Activated gamma-delta T cell (primary cell): ENCODE data around the gene TANGO6.

ENCODE experiments used
- DNase-seq: peaks from one replicate; lab custom pipeline; 2025; lab: John Stamatoyannopoulos, UW

Gene TANGO6

DNA sequence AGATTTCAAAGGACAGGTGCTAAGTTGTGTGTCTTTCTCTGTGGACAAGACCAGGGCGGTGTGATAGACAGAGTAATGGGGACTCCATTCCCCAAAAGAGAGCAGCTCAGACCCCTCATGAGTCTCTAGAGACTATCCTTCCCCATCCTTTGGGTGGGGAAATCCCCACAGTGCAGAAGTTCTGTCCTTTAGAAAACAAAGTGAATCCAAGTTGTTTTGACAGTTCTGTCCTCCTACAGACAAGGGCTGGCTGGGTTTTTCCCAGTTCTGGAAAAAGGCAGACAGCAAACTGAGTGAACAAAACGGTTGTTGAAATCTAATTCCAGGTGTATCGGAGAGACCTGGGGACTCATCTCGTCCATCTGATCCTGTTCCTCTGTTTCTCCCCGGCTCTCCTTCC is 251.2 kb downstream of the TANGO6 start:
- DNase-seq = no peak

DNA sequence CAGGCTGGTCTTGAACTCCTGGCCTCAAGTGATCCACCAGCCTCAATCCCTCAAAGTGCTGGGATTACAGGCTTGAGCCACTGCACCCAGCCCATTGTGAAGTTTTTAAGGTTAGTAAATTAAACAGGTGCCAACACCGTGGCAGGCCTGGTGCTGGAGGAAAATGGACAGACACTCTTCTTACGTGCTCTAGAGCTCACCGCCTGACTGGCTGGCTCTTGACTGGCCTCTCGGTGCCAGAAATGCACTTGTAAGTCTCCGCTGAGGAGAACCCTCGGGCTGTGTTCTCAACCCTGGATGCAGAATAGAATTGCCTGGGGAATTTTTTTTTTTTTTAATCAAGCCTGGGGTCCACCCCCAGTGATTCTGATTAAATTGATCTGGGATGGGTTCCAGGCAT is 251.9 kb downstream of the TANGO6 start:
- DNase-seq = no peak

DNA sequence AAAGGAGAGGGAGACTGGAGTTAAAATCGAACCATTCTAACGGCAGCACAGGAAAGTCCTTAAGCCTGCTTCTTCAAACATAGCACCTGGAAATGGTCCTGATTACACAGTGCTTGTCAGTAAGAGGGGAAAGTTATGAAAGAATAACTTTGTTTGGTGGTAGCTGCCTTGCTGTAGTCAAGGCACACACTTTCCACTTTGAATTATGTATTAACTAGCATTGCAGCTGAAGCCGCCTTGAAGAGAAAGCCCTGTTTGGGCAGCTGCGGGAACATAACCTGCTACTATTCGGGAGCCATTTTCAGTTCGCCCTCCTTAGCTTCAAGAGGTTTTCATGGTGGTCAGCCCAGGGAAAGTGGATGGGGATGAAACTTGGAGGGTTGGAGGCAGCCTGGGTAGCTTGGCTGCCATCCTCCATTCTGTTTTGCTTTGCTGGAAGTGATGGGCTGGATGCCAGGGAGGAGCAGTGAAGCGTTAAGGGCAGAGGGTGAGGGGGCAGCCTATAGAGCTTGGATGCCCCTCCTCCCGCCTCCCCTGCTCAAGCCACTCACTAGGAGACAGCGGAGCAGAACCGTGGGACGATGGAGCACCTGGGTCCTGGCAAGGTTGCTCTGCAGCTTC is 256.9 kb downstream of the TANGO6 start:
- no peak for DNase-seq

GRCh38 chr16:69105501-69106361 is 262.4 kb downstream of the TANGO6 start, which contains the start of gene HAS3:
TSS of gene HAS3 (plus strand) at chr16:69105653. CDS start at chr16:69109396, 3,743 bp downstream.
- DNase-seq = no peak

DNA sequence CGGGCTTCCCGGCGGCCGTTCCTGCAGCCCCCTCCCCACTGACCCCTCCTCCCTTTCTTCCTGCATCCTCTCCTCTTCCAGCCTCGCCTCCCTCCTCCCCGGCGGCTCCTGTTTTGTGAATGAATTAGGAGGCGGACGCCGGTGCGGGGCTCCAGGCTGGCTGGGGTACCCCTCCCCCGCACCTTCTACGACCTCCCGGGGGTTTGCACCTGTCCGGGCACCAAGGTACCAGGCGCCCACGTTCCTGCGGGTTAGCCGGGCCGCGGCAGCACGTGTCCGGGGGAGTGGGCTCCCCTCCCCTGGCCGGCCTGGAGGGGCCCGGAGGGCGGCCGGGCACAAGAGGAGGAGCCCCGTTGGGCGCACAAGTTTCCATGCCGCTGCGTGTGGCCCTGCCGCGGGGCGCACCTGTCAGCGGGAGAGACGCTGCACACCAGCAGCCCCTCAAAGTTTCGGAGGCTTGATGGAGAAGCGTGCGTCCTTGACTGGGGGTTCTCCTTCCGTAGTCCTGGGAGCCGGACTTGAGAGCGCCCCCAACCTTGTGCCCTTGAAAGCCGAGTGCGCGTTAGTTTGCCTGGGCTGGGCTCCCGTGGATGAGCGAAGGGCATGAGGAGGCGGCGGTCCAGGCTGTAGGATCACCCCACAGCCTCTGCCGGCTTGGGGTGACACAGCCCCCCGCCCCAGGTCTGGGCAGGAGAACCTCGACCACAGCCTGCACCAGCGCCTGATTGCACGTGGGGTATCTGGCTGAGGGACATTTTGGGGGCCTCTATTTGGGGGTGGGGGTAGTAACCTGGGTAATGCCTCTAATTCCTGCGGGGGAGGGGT is 263.4 kb downstream of the TANGO6 start:
- DNase-seq = no peak

DNA sequence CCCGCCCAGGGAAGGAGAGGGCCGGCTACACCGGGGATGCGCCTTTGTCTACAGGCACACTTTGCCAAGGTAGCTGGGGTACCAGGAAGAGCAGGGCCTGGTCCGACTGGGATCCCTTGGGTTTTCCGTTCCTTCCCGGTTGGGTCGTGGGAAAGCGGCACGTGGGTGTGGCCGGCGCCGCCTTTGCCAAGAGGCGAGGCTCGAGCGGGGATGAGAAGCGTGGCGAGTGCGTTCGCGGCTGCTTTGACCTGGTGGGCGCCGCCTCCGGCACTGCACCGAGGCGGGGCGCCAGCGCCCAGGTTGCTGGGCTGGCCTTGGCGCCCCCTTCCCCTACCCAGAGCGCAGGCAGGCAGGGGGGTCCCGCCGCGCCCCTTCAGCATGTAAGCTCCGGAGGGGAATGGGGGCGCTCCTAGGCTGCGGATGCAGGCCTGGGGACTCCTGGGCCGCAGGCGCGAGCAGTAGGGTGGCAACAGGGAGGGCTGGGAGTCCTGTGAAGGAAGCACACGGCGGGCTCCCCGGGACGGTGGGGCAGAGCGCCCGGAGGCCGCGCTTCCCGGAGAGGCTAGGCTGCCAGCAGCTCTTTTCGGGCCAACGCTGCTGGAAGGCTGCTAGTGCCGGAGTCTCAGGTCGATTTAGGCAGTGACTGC is 264.1 kb downstream of the TANGO6 start:
- DNase-seq = no peak

DNA sequence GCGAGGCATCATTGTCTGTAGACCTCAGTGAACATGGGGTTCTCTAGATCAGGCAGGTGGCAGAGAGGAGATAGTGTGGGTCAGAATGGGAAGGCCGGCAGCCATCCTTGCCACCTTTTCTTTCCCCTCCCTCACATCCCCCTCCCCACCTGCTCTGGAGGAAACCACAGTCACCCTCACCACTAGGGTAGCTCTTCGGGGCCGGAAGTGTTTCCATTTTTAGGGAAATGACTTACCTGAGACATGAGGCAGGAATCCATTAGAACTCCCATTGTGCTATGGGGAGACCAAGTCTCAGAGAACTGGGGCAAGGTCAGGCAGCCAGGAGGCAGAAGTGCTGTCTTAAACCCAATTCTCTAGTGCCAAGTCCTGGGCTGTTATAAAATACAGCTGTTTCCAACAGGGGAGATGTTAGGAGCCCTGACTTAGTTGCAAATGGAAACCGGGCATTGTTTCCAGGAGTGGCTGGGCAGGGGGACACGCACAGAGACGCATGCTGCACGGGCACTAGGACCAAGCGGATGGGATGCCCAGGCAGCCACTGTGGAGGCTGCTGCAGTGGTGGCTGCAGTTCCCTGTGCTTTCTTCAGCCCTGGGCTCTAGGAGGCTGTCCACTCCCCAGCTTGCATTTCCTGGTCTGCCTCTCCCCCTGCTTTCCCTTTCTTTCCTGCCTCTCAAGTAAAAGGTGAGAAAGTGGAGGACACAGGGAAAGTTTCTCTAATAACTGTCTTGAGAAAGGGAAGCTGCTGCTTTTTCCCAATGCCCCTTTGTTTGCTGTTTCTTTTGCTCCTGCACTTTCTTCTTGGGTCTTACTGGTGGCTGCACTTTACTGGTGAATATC is 265.0 kb downstream of the TANGO6 start:
- no peak for DNase-seq

- DNase-seq = no peak
Measured at GRCh38 chr16:69108905-69109252, 265.5 kb downstream of the TANGO6 start.

- no peak for DNase-seq
Measured at GRCh38 chr16:69109486-69110270, 266.3 kb downstream of the TANGO6 start.

DNA sequence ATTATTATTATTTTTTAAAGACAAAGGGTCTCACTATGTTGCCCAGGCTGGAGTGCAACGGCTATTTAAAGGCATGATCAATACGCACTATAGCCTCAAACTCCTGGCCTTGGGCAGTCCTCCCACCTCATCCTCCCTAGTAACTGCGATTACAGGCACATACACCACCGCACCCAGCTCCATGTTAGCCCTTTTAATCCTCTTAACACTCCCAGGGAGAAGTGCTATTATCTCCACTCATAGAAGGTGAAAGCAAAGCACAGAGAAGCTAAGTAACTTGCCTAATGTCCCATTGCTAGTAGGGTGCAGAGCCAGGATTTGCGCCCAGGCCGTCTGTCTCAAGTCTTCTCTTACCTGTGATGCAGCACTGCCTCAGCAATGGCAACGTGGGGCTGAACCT is 267.1 kb downstream of the TANGO6 start:
- no peak for DNase-seq

GRCh38 chr16:69111216-69111875 is 268.0 kb downstream of the TANGO6 start:
- no peak for DNase-seq

- no peak for DNase-seq
Measured at GRCh38 chr16:69111876-69112230, 268.5 kb downstream of the TANGO6 start.

- DNase-seq = no peak
Measured at GRCh38 chr16:69112285-69113129, 269.2 kb downstream of the TANGO6 start.

DNA sequence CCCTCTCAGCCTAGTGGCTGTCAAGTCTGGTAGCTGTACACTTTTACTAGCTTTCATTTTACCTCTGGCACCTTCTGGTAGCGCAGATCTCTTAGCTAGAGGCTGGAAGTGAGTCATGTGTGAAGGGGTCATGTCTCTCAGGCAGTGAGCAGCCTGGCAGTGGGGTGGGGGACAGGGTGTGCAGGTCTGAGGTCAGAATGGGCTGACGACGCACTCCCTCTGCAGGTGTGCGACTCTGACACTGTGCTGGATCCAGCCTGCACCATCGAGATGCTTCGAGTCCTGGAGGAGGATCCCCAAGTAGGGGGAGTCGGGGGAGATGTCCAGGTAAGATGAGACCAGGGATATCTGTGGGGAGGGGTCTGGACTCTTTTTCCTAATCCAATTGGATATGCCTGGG is 269.9 kb downstream of the TANGO6 start:
- DNase-seq = no peak

DNA sequence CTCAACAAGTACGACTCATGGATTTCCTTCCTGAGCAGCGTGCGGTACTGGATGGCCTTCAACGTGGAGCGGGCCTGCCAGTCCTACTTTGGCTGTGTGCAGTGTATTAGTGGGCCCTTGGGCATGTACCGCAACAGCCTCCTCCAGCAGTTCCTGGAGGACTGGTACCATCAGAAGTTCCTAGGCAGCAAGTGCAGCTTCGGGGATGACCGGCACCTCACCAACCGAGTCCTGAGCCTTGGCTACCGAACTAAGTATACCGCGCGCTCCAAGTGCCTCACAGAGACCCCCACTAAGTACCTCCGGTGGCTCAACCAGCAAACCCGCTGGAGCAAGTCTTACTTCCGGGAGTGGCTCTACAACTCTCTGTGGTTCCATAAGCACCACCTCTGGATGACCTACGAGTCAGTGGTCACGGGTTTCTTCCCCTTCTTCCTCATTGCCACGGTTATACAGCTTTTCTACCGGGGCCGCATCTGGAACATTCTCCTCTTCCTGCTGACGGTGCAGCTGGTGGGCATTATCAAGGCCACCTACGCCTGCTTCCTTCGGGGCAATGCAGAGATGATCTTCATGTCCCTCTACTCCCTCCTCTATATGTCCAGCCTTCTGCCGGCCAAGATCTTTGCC is 271.1 kb downstream of the TANGO6 start:
- no peak for DNase-seq

GRCh38 chr16:69114976-69115355 is 271.6 kb downstream of the TANGO6 start:
- no peak for DNase-seq

DNA sequence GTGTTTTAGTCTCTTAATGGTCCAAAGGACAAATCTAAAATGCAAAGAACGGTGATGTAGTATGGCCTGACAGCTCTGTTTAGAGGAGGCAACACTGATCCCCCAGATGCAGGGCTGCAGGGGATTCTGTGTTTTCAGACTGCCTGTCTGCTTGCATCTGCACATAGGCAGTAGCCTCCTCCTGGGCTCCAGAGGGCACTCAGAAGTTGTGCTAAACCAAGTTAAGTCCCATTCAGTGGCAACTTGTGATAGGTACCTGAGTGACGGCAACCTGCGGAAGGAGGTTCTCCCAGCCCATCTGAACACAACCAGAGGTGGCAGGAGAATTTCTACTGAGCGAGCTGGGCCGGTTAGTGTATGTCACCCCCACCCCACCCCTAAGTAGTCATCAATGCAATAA is 272.0 kb downstream of the TANGO6 start:
- no peak for DNase-seq

DNA sequence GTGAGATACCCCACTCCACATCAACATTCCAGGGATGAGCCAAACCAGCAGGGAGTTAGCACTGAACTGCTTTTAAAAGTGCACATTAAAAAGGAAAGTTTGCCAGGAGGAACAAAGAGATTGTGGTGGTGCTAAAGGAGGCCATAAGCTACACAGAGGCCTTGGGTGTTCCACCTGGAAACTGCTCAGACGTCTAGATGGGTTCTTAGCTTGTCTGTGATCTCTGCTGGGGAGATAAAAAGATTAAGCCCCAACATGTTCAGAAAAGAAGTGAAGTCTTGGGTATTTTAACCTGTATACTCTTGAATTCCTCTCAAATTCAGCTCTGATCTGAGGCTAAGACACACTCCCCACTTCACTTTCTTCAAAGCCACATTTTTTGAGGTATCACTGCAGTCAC is 272.5 kb downstream of the TANGO6 start:
- DNase-seq = no peak
